Umbilical cord (tissue), 2 donors: Measurements from ENCODE around the gene CSK. TPM values are rescaled to one million over a fixed set of nuclear protein-coding genes. Genes with fewer than 3 reads are reported as not detected.
A peak's percentile ranks its signal among the peaks of the same experiment; 100 is the strongest.

Source experiments
- DNase-seq: peaks from one replicate; pipeline ENCODE4 v3.0.0-alpha.2; 2015; ENCODE audit warnings: low spot score
- total RNA-seq: library from RNA; depleted of rRNA; stranded (reverse); fragments of >200 nt; gene quantifications from one replicate; pipeline ENCODE4 v1.2.3, GENCODE V29; 2014; ENCODE audit warnings: low replicate concordance; ENCODE audit not compliant: insufficient read depth

The CSK gene
- total RNA-seq, 1 donor from 2014 or later = 10.1 TPM

- peak; percentile 7 for DNase-seq
Measured at GRCh38 chr15:74826364-74826819, 44.5 kb downstream of the CSK start, which contains the start of gene CPLX3. Gene CPLX3 (plus strand): TSS chr15:74826627. CDS start chr15:74826704, 77 bp downstream.

GRCh38 chr15:74826921-74827320 is 45.0 kb downstream of the CSK start:
- no peak for DNase-seq

GRCh38 chr15:74827614-74828013 is 45.7 kb downstream of the CSK start:
- DNase-seq = no peak

GRCh38 chr15:74828835-74829234 is 47.0 kb downstream of the CSK start:
- DNase-seq = no peak

- no peak for DNase-seq
Measured at GRCh38 chr15:74829486-74829885, 47.6 kb downstream of the CSK start.

- no peak for DNase-seq
Measured at GRCh38 chr15:74829991-74830390, 48.1 kb downstream of the CSK start.

- no peak for DNase-seq
Measured at GRCh38 chr15:74830868-74831267, 49.0 kb downstream of the CSK start.

GRCh38 chr15:74831813-74832495 is 50.1 kb downstream of the CSK start:
- DNase-seq = no peak

GRCh38 chr15:74832826-74833225 is 50.9 kb downstream of the CSK start:
- DNase-seq = no peak

GRCh38 chr15:74833376-74834107 is 51.7 kb downstream of the CSK start:
- DNase-seq = no peak

- peak; percentile 17 for DNase-seq
Measured at GRCh38 chr15:74835312-74835823, 53.5 kb downstream of the CSK start.

- DNase-seq = no peak
Measured at GRCh38 chr15:74836846-74837245, 55.0 kb downstream of the CSK start.

GRCh38 chr15:74837482-74838136 is 55.7 kb downstream of the CSK start:
- DNase-seq = no peak

- no peak for DNase-seq
Measured at GRCh38 chr15:74838137-74838516, 56.2 kb downstream of the CSK start.

GRCh38 chr15:74838746-74839525 is 57.1 kb downstream of the CSK start:
- no peak for DNase-seq

GRCh38 chr15:74839526-74840395 is 57.9 kb downstream of the CSK start:
- no peak for DNase-seq

GRCh38 chr15:74840851-74841775 is 59.2 kb downstream of the CSK start:
- no peak for DNase-seq

- no peak for DNase-seq
Measured at GRCh38 chr15:74841891-74842373, 60.1 kb downstream of the CSK start.
